GM12878 (cell line): ENCODE results near the gene RAPGEF3. TPM values are rescaled to one million over a fixed set of nuclear protein-coding genes. Genes with fewer than 3 reads are reported as not detected.

ENCODE experiments used
- ATAC-seq: fragments of 200-7000 bp; cut with Tn5 transposase; 3 replicates; pipeline ENCODE4 v1.9.1; 2020; ENCODE audit warnings: mild to moderate bottlenecking, moderate library complexity
- BruUV-seq: library from RNA; stranded (reverse); fragments of 400-500 nt; replicated peaks from 2 replicates; lab custom pipeline; 2021; lab: Mats Ljungman, UMichigan
- CTCF ChIA-PET: fragments of 300-600 bp; sonication (Branson Sonifier 250); formaldehyde crosslinking; extraction: SDS; loops from one replicate; lab custom pipeline; 2021; ENCODE audit warnings: inconsistent platforms; lab: Yijun Ruan, JAX
- POLR2A ChIA-PET: fragments of 350-600 bp; formaldehyde crosslinking; extraction: SDS; loops from one replicate; lab custom pipeline; 2021; ENCODE audit warnings: inconsistent platforms; lab: Charles Lee
- RAD21 ChIA-PET: fragments of 300-600 bp; sonication (Branson Sonifier 250); formaldehyde crosslinking; loops from one replicate; lab custom pipeline; 2023; ENCODE audit warnings: antibody characterized with exemption; ENCODE audit not compliant: unreplicated experiment; lab: Charles Lee
- SMC1A ChIA-PET: fragments of 300-600 bp; sonication (Branson Sonifier 250); formaldehyde crosslinking; loops from one replicate; lab custom pipeline; 2023; ENCODE audit not compliant: unreplicated experiment, uncharacterized antibody; lab: Charles Lee
- DNase-seq: peaks from one replicate; pipeline ENCODE4 v3.0.0-alpha.2; 2011; ENCODE audit warnings: low read depth, low spot score
- FAIRE-seq: peaks from 3 replicates; lab custom pipeline; 2011; peaks lifted over from hg19 to GRCh38; lab: Jason Lieb, UNC
- H2AFZ ChIP-seq: 2 replicates; pipeline ENCODE4 v1.6.0; 2011; ENCODE audit warnings: low read depth, low read length, control low read depth; ENCODE audit not compliant: control insufficient read depth
- H3K27ac ChIP-seq: 2 replicates; pipeline ENCODE4 v1.5.1; 2011; ENCODE audit warnings: control low read depth; ENCODE audit not compliant: control insufficient read depth, insufficient read depth
- H3K27me3 ChIP-seq, 2 experiments: replicated peaks in 1 of 2; 2 replicates each; pipeline versions ENCODE4 v1.6.0 to v1.6.1; 2011; ENCODE audit warnings: low read length in 1 of 2; ENCODE audit not compliant: control insufficient read depth in 2 of 2, insufficient read depth in 2 of 2
- H3K36me3 ChIP-seq, 2 experiments: 2 replicates each; pipeline ENCODE4 v1.5.1; 2011; ENCODE audit warnings: low read length in 1 of 2; ENCODE audit not compliant: control insufficient read depth in 2 of 2, insufficient read depth in 2 of 2
- H3K4me1 ChIP-seq: 2 replicates; pipeline ENCODE4 v1.6.1; 2011; ENCODE audit warnings: mild to moderate bottlenecking, low read length, moderate library complexity, mixed read lengths; ENCODE audit not compliant: control insufficient read depth, insufficient read depth
- H3K4me2 ChIP-seq: 2 replicates; pipeline ENCODE4 v1.6.0; 2011; ENCODE audit warnings: control low read depth; ENCODE audit not compliant: control insufficient read depth, insufficient read depth
- H3K4me3 ChIP-seq: fragments of 200-600 bp; sonication (generic); 2 replicates; pipeline ENCODE4 v1.5.1; 2016
- H3K79me2 ChIP-seq: 2 replicates; pipeline ENCODE4 v1.6.0; 2011; ENCODE audit warnings: low read length; ENCODE audit not compliant: control insufficient read depth, insufficient read depth
- H3K9ac ChIP-seq: 2 replicates; pipeline ENCODE4 v1.8.0; 2011; ENCODE audit warnings: low read length, control low read depth, mixed read lengths; ENCODE audit not compliant: control insufficient read depth, insufficient read depth
- H3K9me3 ChIP-seq: replicated peaks from 3 replicates; pipeline ENCODE4 v1.5.1; 2011; ENCODE audit warnings: mild to moderate bottlenecking, low read length; ENCODE audit not compliant: control insufficient read depth, insufficient read depth
- H4K20me1 ChIP-seq: 2 replicates; pipeline ENCODE4 v1.6.0; 2011; ENCODE audit not compliant: control insufficient read depth, insufficient read depth
- BMI1 ChIP-seq: fragments of 450-650 bp; IDR thresholded peaks from 2 replicates; pipeline ENCODE4 v1.6.1; 2016; ENCODE audit warnings: mild to moderate bottlenecking, moderate library complexity, borderline replicate concordance
- CEBPZ ChIP-seq: fragments of 150-350 bp; IDR thresholded peaks from 2 replicates; pipeline ENCODE4 v1.6.1; 2016; ENCODE audit warnings: low read depth, low read length
- E2F4 ChIP-seq: IDR thresholded peaks from 2 replicates; pipeline ENCODE4 v1.6.1; 2012; ENCODE audit warnings: low read depth, low read length, improper control_type of control experiment
- EED ChIP-seq: sonication (generic); IDR thresholded peaks from 2 replicates; pipeline ENCODE4 v1.6.1; 2016; ENCODE audit warnings: antibody characterized with exemption, low read depth
- JUNB ChIP-seq: IDR thresholded peaks from 2 replicates; pipeline ENCODE4 v1.6.1; 2016; ENCODE audit warnings: antibody characterized with exemption, mild to moderate bottlenecking
- MEF2A ChIP-seq: IDR thresholded peaks from 2 replicates; pipeline ENCODE4 v1.6.1; 2011; ENCODE audit warnings: low read depth, mild to moderate bottlenecking, low read length, moderate library complexity; ENCODE audit not compliant: insufficient read depth
- MEF2B ChIP-seq: fragments of 450-650 bp; IDR thresholded peaks from 2 replicates; pipeline ENCODE4 v1.6.1; 2018; ENCODE audit warnings: mild to moderate bottlenecking, moderate library complexity; ENCODE audit not compliant: partially characterized antibody, poor library complexity, severe bottlenecking
- NFIC ChIP-seq: IDR thresholded peaks from 2 replicates; pipeline ENCODE4 v1.6.1; 2012; ENCODE audit warnings: low read depth, mild to moderate bottlenecking, inconsistent platforms, low read length, moderate library complexity
- POLR2AphosphoS2 ChIP-seq: IDR thresholded peaks from 2 replicates; pipeline ENCODE4 v1.6.1; 2011; ENCODE audit warnings: low read depth, mild to moderate bottlenecking, low read length, improper control_type of control experiment, moderate library complexity
- SMAD1 ChIP-seq: fragments of 450-650 bp; IDR thresholded peaks from 2 replicates; pipeline ENCODE4 v1.6.1; 2018; ENCODE audit warnings: mild to moderate bottlenecking, low read depth; ENCODE audit not compliant: partially characterized antibody
- SMC3 ChIP-seq: IDR thresholded peaks from 2 replicates; pipeline ENCODE4 v1.6.1; 2011; ENCODE audit warnings: low read length, improper control_type of control experiment, borderline replicate concordance
- TAF1 ChIP-seq: IDR thresholded peaks from 2 replicates; pipeline ENCODE4 v1.6.1; 2011; ENCODE audit warnings: mild to moderate bottlenecking, low read depth, low read length, borderline replicate concordance
- TCF12 ChIP-seq: IDR thresholded peaks from 2 replicates; pipeline ENCODE4 v1.6.1; 2011; ENCODE audit warnings: low read depth, mild to moderate bottlenecking, low read length
- TCF7 ChIP-seq: IDR thresholded peaks from 2 replicates; pipeline ENCODE4 v1.6.1; 2014; ENCODE audit warnings: antibody characterized with exemption, borderline replicate concordance
- USF1 ChIP-seq: IDR thresholded peaks from 2 replicates; pipeline ENCODE4 v1.6.1; 2011; ENCODE audit warnings: borderline replicate concordance, low read depth, mild to moderate bottlenecking, moderate library complexity, mixed read lengths, low read length; ENCODE audit not compliant: insufficient read depth; ENCODE audit errors: extremely low read length
- WGBS: methylation state at CpG from one replicate; pipeline ENCODE4 v1.1.6; 2016; ENCODE audit warnings: low lambda C conversion rate; ENCODE audit not compliant: insufficient replicate concordance, insufficient coverage; ENCODE audit errors: missing lambda C conversion rate; 5-methylcytosine and 5-hydroxymethylcytosine counted together
- in situ Hi-C: fragments of 300-500 bp; cut with MboI; formaldehyde crosslinking; loops from 9 replicates; pipeline ENCODE4 v1.14.3; 2018; ENCODE audit warnings: mixed read lengths
- intact Hi-C: fragments of 100-400 bp; cut with micrococcal nuclease; formaldehyde crosslinking; loops from one replicate; pipeline ENCODE4 v1.14.2; 2022; ENCODE audit not compliant: unreplicated experiment
- polyA plus RNA-seq, 11 experiments: library from polyadenylated mRNA; depleted of rRNA in 4 of 11; unstranded in 6 of 11; stranded (reverse) in 5 of 11; fragments of >200 nt; fragmentation: Nextera tagmentation in 4 of 11; fragmentation: Illumina TruSeq in 1 of 11; extraction: Ambion mirVana in 4 of 11; extraction: Trizol in 1 of 11; gene quantifications; 1 replicate in 1 of 11; 2 replicates in 10 of 11; pipeline versions ENCODE4 v1.2.1 to v1.2.3, GENCODE V29; 2011 to 2016; ENCODE audit warnings: inconsistent platforms in 2 of 11, missing spikeins in 2 of 11, low read depth in 1 of 11
- total RNA-seq, 4 experiments: library from RNA; depleted of rRNA in 3 of 4; stranded (reverse); fragments of >200 nt in 3 of 4; fragmentation: Illumina TruSeq in 1 of 4; extraction: Trizol in 1 of 4; gene quantifications; 2 replicates each; pipeline versions ENCODE4 v1.2.1 to v1.2.3, GENCODE V29; 2013 to 2021
- TF ChIP-seq, protein P1 (sequence below): fragments of 450-650 bp; formaldehyde crosslinking; IDR thresholded peaks from 2 replicates; pipeline ENCODE4 v1.5.0; 2022; ENCODE audit warnings: mild to moderate bottlenecking, missing genetic modification characterization

RAPGEF3 gene
- total and polyA plus RNA-seq, 10 of the 15 experiments (the other 5 are each of a cell fraction or from before 2014, with no cell fraction given): 0.02 to 0.92 (median 0.31) TPM; not detected in 2

- H3K4me1 ChIP-seq: peaks cover 11% of the 10 kb centered on the region
- DNase-seq (no peak), FAIRE-seq (no peak), ATAC-seq (no peak)
- H3K4me2 ChIP-seq: no peak overlapping the region
- no peaks in the 10 kb centered on the region for H3K27me3 ChIP-seq
- intact Hi-C loops (no loop called here), in situ Hi-C loops (no loop called here)
- ChIA-PET CTCF (interaction anchor here (0.8 to 10.4 kb wide), 3 partner anchors 11 to 28 kb away, joined by 4 to 814 read pairs (median 507); partner anchors contain the start of genes RAPGEF3 and SLC48A1), SMC1A (interaction anchor here (6.9 to 10.3 kb wide), 3 partner anchors 12 to 31 kb away, joined by 139 to 277 read pairs (median 267); partner anchors contain the start of genes RAPGEF3 and SLC48A1), RAD21 (interaction anchor here (7.4 kb wide), 1 partner anchor 12 kb away, joined by 237 read pairs; the partner anchor contains the start of gene RAPGEF3), POLR2A (no interaction called here)
- no peaks in the 10 kb centered on the region for H3K36me3 ChIP-seq
- no peak overlapping the region for H2AFZ ChIP-seq
- 62% methylated on average over 5 of the region's 5 CpGs for WGBS
- H4K20me1 ChIP-seq: no peaks in the 10 kb centered on the region
- no peak overlapping the region for H3K9ac ChIP-seq
- no peaks in the 10 kb centered on the region for H3K79me2 ChIP-seq
- BruUV-seq: no TSS peak
- H3K4me3 ChIP-seq: no peak overlapping the region
- no peak overlapping the region for H3K27ac ChIP-seq
- H3K9me3 ChIP-seq: no peaks in the 10 kb centered on the region
- TF ChIP-seq MEF2A (no peak), CEBPZ (no peak), BMI1 (no peak), TAF1 (no peak), MEF2B (no peak), TCF12 (no peak), POLR2AphosphoS2 (no peak), USF1 (no peak), EED (no peak), NFIC (no peak), JUNB (no peak), SMAD1 (no peak), E2F4 (no peak), TCF7 (no peak), SMC3 (no peak)
- TF ChIP-seq, protein P1, sequence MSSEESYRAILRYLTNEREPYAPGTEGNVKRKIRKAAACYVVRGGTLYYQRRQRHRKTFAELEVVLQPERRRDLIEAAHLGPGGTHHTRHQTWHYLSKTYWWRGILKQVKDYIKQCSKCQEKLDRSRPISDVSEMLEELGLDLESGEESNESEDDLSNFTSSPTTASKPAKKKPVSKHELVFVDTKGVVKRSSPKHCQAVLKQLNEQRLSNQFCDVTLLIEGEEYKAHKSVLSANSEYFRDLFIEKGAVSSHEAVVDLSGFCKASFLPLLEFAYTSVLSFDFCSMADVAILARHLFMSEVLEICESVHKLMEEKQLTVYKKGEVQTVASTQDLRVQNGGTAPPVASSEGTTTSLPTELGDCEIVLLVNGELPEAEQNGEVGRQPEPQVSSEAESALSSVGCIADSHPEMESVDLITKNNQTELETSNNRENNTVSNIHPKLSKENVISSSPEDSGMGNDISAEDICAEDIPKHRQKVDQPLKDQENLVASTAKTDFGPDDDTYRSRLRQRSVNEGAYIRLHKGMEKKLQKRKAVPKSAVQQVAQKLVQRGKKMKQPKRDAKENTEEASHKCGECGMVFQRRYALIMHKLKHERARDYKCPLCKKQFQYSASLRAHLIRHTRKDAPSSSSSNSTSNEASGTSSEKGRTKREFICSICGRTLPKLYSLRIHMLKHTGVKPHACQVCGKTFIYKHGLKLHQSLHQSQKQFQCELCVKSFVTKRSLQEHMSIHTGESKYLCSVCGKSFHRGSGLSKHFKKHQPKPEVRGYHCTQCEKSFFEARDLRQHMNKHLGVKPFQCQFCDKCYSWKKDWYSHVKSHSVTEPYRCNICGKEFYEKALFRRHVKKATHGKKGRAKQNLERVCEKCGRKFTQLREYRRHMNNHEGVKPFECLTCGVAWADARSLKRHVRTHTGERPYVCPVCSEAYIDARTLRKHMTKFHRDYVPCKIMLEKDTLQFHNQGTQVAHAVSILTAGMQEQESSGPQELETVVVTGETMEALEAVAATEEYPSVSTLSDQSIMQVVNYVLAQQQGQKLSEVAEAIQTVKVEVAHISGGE (CRISPR knock-in tag): no peak
Measured at GRCh38 chr12:47746073-47746472, 12.6 kb downstream of the RAPGEF3 start.
